ENCODE measurements around the gene ZMYND19.

- TF ChIP-seq, protein P1, sequence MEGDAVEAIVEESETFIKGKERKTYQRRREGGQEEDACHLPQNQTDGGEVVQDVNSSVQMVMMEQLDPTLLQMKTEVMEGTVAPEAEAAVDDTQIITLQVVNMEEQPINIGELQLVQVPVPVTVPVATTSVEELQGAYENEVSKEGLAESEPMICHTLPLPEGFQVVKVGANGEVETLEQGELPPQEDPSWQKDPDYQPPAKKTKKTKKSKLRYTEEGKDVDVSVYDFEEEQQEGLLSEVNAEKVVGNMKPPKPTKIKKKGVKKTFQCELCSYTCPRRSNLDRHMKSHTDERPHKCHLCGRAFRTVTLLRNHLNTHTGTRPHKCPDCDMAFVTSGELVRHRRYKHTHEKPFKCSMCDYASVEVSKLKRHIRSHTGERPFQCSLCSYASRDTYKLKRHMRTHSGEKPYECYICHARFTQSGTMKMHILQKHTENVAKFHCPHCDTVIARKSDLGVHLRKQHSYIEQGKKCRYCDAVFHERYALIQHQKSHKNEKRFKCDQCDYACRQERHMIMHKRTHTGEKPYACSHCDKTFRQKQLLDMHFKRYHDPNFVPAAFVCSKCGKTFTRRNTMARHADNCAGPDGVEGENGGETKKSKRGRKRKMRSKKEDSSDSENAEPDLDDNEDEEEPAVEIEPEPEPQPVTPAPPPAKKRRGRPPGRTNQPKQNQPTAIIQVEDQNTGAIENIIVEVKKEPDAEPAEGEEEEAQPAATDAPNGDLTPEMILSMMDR (IDR thresholded peaks at IDR 0.05 in 4 of 5, conservative IDR thresholded peaks at IDR 0.05 in 1 of 5): no peak
- no peak for TF ChIP-seq POLR2A (IDR thresholded peaks at IDR 0.05)
These were observed 20.6 kb downstream of the ZMYND19 start for GRCh38 chr9:137569609-137570203.
